ENCODE data around the gene AGPAT4. TPM values are rescaled to one million over a fixed set of nuclear protein-coding genes. Genes with fewer than 3 reads are reported as not detected.
A peak's percentile ranks its signal among the peaks of the same experiment; 100 is the strongest.

The AGPAT4 gene
- total and polyA plus RNA-seq, 2 of the 13 experiments (the other 11 are each of a cell fraction or from before 2014, with no cell fraction given) = 0.07 to 0.13 TPM

DNA sequence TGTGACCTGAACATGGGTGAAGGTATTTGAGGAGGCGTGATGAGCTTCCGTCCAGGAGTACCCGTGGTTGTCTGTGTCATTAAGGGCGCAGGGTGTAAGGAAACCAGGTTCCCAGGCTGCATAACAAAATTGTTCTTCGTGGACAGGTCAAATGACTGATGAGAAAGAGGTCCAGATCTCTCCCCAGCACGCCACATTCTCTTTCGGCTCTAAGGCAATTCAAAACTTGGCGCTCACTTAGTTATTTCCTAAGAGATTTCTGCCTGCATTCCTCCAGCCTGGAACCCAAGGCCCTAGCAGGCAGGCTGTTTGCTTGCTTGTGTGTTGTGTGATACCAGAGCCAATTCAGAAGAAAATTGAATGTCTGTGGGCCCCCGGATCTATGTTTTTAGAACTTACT lies 139.9 kb downstream of the AGPAT4 start:
- ATAC-seq = no peak
- ChIA-PET POLR2A (no interaction called here), CTCF (ENCODE audit: low intra/inter-chr PET ratio, low total read pairs) (no interaction called here)
- Histone ChIP-seq H4K20me1 (ENCODE audit: insufficient read depth, low read length) (no peaks in the 10 kb centered on the region), H3K9me3 (ENCODE audit: low read length) (no peaks in the 10 kb centered on the region), H3K9ac (ENCODE audit: insufficient read depth, low read depth, low read length) (no peak overlapping the region), H3K4me3 (replicated peaks in 1 of 3; ENCODE audit: insufficient read depth in 1 of 3, low read depth in 2 of 3, low read length in 3 of 3) (no peak overlapping the region), H3K36me3 (replicated peaks in 1 of 2; ENCODE audit: control insufficient read depth in 1 of 2, insufficient read depth in 2 of 2, low read length in 2 of 2) (peaks cover 1 to 4% of the 10 kb centered on the region in 2 experiments; a peak in 2 of 5 replicates), H2AFZ (ENCODE audit: low read length) (no peak overlapping the region), H3K27ac (ENCODE audit: extremely low read length, insufficient read depth, low read length) (no peak overlapping the region), H3K79me2 (ENCODE audit: insufficient read depth, low read length) (no peaks in the 10 kb centered on the region), H3K4me1 (ENCODE audit: insufficient read depth, low read length) (peaks cover 31% of the 10 kb centered on the region), H3K27me3 (ENCODE audit: control insufficient read depth in 1 of 2, insufficient read depth in 2 of 2, low read length in 2 of 2) (no peaks in the 10 kb centered on the region), H3K4me2 (ENCODE audit: low read depth, low read length) (no peak overlapping the region)
- intact Hi-C loops (cut with micrococcal nuclease; ENCODE audit: unreplicated experiment) (no loop called here), in situ Hi-C loops (cut with HindIII; ENCODE audit: extremely low pct_ligation_motif_present, low pct_unique_long_range_greater_than_20kb) (no loop called here)
- DNase-seq (ENCODE audit: low spot score) = no peak
- BruUV-seq (replicated peaks) = no TSS peak
- 96% methylated on average over 9 of the region's 9 CpGs for WGBS (ENCODE audit: low lambda C conversion rate)
- TF ChIP-seq ZNF660 (CRISPR knock-in tag; IDR thresholded peaks at IDR 0.05; ENCODE audit: borderline replicate concordance, low read depth) (no peak), RBM22 (optimal IDR thresholded peaks at IDR 0.05; ENCODE audit: low read length) (peak; percentile 31)
- FAIRE-seq = no peak

DNA sequence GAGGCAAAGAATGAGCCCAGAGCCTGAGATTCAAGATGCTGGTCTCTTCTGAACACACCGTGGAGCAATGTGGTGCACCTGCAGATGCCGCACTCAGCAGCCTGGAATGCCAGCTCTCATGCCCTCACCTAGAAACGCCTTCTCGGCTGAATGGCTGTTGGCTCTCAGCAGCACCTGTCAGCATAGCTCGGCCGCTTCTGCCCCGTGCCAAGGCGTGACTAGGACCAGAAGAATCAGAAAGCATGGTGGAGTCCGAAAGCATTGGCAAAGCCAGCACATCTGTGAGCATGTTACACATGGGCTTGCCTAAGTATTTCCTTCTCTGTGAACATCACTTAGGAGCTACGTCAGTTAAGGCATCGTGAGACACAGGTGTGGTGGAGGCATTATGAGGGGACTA lies 141.5 kb downstream of the AGPAT4 start:
- FAIRE-seq (no peak), ATAC-seq (no peak), DNase-seq (ENCODE audit: low spot score) (no peak)
- no peaks in the 10 kb centered on the region for H4K20me1 ChIP-seq (ENCODE audit: insufficient read depth, low read length)
- 98% methylated on average over 8 of the region's 11 CpGs for whole genome bisulfite sequencing (ENCODE audit: low lambda C conversion rate)
- in situ Hi-C loops (cut with HindIII; ENCODE audit: extremely low pct_ligation_motif_present, low pct_unique_long_range_greater_than_20kb) (no loop called here), intact Hi-C loops (cut with micrococcal nuclease; ENCODE audit: unreplicated experiment) (no loop called here)
- no peak overlapping the region for H3K27ac ChIP-seq (ENCODE audit: extremely low read length, insufficient read depth, low read length)
- H3K36me3 ChIP-seq (replicated peaks in 1 of 2; ENCODE audit: control insufficient read depth in 1 of 2, insufficient read depth in 2 of 2, low read length in 2 of 2) = peaks cover 1 to 4% of the 10 kb centered on the region in 2 experiments; a peak in 2 of 5 replicates
- H3K79me2 ChIP-seq (ENCODE audit: insufficient read depth, low read length) = no peaks in the 10 kb centered on the region
- no peak overlapping the region for H2AFZ ChIP-seq (ENCODE audit: low read length)
- ChIA-PET CTCF (ENCODE audit: low intra/inter-chr PET ratio, low total read pairs) (no interaction called here), POLR2A (no interaction called here)
- BruUV-seq (replicated peaks) = no TSS peak
- H3K9ac ChIP-seq (ENCODE audit: insufficient read depth, low read depth, low read length) = no peak overlapping the region
- peaks cover 29% of the 10 kb centered on the region for H3K4me1 ChIP-seq (ENCODE audit: insufficient read depth, low read length)
- no peaks in the 10 kb centered on the region for H3K27me3 ChIP-seq (ENCODE audit: control insufficient read depth in 1 of 2, insufficient read depth in 2 of 2, low read length in 2 of 2)
- H3K4me2 ChIP-seq (ENCODE audit: low read depth, low read length) = no peak overlapping the region
- H3K4me3 ChIP-seq (replicated peaks in 1 of 3; ENCODE audit: insufficient read depth in 1 of 3, low read depth in 2 of 3, low read length in 3 of 3) = no peak overlapping the region
- no peak for TF ChIP-seq ZNF503 (CRISPR knock-in tag; IDR thresholded peaks at IDR 0.05)
- no peak for TF ChIP-seq RARA (CRISPR knock-in tag; IDR thresholded peaks at IDR 0.05)
- TF ChIP-seq MIXL1 (CRISPR knock-in tag; IDR thresholded peaks at IDR 0.05) = no peak
- no peak for TF ChIP-seq ZFP82 (CRISPR knock-in tag; IDR thresholded peaks at IDR 0.05; ENCODE audit: borderline replicate concordance)
- no peak for TF ChIP-seq SUZ12 (IDR thresholded peaks at IDR 0.05; ENCODE audit: low read depth, low read length)
- TF ChIP-seq, protein P1, sequence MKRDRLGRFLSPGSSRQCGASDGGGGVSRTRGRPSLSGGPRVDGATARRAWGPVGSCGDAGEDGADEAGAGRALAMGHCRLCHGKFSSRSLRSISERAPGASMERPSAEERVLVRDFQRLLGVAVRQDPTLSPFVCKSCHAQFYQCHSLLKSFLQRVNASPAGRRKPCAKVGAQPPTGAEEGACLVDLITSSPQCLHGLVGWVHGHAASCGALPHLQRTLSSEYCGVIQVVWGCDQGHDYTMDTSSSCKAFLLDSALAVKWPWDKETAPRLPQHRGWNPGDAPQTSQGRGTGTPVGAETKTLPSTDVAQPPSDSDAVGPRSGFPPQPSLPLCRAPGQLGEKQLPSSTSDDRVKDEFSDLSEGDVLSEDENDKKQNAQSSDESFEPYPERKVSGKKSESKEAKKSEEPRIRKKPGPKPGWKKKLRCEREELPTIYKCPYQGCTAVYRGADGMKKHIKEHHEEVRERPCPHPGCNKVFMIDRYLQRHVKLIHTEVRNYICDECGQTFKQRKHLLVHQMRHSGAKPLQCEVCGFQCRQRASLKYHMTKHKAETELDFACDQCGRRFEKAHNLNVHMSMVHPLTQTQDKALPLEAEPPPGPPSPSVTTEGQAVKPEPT (CRISPR knock-in tag; IDR thresholded peaks at IDR 0.05; ENCODE audit: low read depth) = no peak
- H3K9me3 ChIP-seq (ENCODE audit: low read length) = no peaks in the 10 kb centered on the region

Measured in HepG2 (cell line).